Mucosa of descending colon (tissue), 3 donors: ENCODE measurements around the gene ABCD4. TPM values are rescaled to one million over a fixed set of nuclear protein-coding genes. Genes with fewer than 3 reads are reported as not detected.

ENCODE experiments used
- ATAC-seq: fragments of 200-7000 bp; cut with Tn5 transposase; one replicate; pipeline ENCODE4 v1.9.1; 2020; ENCODE audit warnings: mild to moderate bottlenecking, moderate library complexity
- DNase-seq, 3 donors: peaks; one replicate each; pipeline ENCODE4 v3.0.0-alpha.2; 2020
- H3K36me3 ChIP-seq: fragments of 200-600 bp; one replicate; pipeline ENCODE4 v1.8.0; 2021; ENCODE audit warnings: low read depth, mild to moderate bottlenecking
- H3K4me1 ChIP-seq: fragments of 200-600 bp; one replicate; pipeline ENCODE4 v1.8.0; 2021; ENCODE audit warnings: low read depth, mild to moderate bottlenecking
- H3K4me3 ChIP-seq: fragments of 200-600 bp; one replicate; pipeline ENCODE4 v1.8.0; 2021; ENCODE audit warnings: mild to moderate bottlenecking
- H3K9me3 ChIP-seq: fragments of 200-600 bp; one replicate; pipeline ENCODE4 v1.8.0; 2021; ENCODE audit warnings: mild to moderate bottlenecking
- intact Hi-C, 2 donors: fragments of 100-400 bp; cut with DNase I in 1 of 2; cut with micrococcal nuclease in 1 of 2; formaldehyde crosslinking; loops; one replicate each; pipeline versions ENCODE4 v1.11.0 to v1.11.1; 2022; cut with DNase I, micrococcal nuclease
- total RNA-seq, 3 donors: library from RNA; stranded (reverse); fragmentation: NEBNext Ultra II Directional in 2 of 3; extraction: Animal tissue kit (Norgen Biotek cat#: 25700) in 2 of 3; gene quantifications; one replicate each; pipeline versions ENCODE4 v1.2.1 to v1.2.4, GENCODE V29; 2021 to 2023
- TF ChIP-seq, protein P1 (sequence below): fragments of 200-600 bp; IDR thresholded peaks from one replicate; pipeline ENCODE4 v1.8.0; 2022; ENCODE audit warnings: antibody characterized with exemption, mild to moderate bottlenecking
- donor health status: DM: no; HTN: no; CAD: no; lungs with moderate emphysema.
- donor health status: DM: no; HTN: no; CAD: no.
- donor health status: DM: no; HTN: yes; CAD: no.

Gene ABCD4
- total RNA-seq, 3 donors from 2014 or later = 41.9 to 71.3 (median 53.8) TPM

DNA sequence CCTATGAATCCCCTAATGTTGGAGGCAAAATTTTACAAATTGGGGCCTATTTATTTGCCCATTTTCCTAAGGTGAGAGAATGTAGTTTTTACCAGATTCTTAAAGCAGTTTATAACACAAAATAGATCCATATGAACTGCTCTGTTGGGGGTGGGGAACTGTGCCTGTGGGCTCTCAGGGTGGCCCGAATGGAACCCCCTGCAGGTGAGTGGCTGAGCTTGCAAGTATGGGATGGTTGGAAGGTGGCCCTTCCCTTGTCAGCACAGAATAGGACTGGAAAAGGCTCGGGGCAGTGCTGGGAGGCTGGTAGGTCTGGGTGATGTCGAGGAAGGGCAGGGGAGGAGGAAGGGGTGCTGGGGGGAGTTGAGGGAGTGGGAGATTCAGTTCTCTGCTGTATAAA is 58.6 kb downstream of the ABCD4 start:
- no peak for ATAC-seq
- peaks cover 19% of the 10 kb centered on the region for H3K4me1 ChIP-seq
- no peak for DNase-seq
- no peaks in the 10 kb centered on the region for H3K9me3 ChIP-seq
- TF ChIP-seq, protein P1, sequence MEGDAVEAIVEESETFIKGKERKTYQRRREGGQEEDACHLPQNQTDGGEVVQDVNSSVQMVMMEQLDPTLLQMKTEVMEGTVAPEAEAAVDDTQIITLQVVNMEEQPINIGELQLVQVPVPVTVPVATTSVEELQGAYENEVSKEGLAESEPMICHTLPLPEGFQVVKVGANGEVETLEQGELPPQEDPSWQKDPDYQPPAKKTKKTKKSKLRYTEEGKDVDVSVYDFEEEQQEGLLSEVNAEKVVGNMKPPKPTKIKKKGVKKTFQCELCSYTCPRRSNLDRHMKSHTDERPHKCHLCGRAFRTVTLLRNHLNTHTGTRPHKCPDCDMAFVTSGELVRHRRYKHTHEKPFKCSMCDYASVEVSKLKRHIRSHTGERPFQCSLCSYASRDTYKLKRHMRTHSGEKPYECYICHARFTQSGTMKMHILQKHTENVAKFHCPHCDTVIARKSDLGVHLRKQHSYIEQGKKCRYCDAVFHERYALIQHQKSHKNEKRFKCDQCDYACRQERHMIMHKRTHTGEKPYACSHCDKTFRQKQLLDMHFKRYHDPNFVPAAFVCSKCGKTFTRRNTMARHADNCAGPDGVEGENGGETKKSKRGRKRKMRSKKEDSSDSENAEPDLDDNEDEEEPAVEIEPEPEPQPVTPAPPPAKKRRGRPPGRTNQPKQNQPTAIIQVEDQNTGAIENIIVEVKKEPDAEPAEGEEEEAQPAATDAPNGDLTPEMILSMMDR = no peak
- intact Hi-C loops = no loop called here
- H3K36me3 ChIP-seq = no peaks in the 10 kb centered on the region
- H3K4me3 ChIP-seq = no peak overlapping the region

DNA sequence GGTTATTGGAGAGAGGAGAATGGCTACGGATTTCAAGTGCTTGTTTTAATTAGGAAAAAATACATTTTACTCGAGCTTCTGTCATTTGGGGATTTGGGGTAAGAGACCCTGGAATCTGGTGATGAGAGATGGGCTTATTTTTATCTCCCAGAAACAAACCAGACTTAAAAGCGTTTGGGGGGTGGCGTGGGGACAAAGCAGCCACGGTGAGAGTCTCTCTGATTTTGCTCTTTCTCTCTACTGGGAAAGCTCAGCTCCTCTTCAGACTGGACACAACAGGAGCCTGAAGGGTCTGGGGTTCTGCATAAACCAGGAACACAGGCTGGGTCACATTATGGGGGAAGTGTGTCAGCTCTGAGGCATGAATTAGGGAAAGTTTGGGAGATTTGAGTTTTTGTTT is 59.7 kb downstream of the ABCD4 start:
- TF ChIP-seq, protein P1 = no peak
- no peak for ATAC-seq
- H3K9me3 ChIP-seq = no peaks in the 10 kb centered on the region
- DNase-seq = no peak
- H3K36me3 ChIP-seq = no peaks in the 10 kb centered on the region
- intact Hi-C loops = no loop called here
- H3K4me1 ChIP-seq = peaks cover 19% of the 10 kb centered on the region
- H3K4me3 ChIP-seq = no peak overlapping the region

DNA sequence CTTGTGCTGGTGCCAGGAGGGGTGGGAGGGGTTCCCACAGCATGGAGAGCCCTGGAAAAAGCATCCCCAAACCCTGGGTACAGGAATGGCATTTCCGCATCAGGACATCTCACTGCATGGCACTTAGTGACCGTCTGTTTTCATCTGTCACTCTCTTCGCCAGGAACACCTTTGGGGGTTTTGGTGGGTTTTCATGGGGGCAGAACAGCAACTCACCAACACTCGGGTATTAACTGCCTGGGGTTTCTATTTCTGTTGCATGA is 60.0 kb downstream of the ABCD4 start:
- Histone ChIP-seq H3K4me3 (no peak overlapping the region), H3K4me1 (peaks cover 19% of the 10 kb centered on the region), H3K9me3 (no peaks in the 10 kb centered on the region), H3K36me3 (no peaks in the 10 kb centered on the region)
- intact Hi-C loops = no loop called here
- TF ChIP-seq, protein P1 = no peak
- no peak for ATAC-seq
- DNase-seq = no peak

DNA sequence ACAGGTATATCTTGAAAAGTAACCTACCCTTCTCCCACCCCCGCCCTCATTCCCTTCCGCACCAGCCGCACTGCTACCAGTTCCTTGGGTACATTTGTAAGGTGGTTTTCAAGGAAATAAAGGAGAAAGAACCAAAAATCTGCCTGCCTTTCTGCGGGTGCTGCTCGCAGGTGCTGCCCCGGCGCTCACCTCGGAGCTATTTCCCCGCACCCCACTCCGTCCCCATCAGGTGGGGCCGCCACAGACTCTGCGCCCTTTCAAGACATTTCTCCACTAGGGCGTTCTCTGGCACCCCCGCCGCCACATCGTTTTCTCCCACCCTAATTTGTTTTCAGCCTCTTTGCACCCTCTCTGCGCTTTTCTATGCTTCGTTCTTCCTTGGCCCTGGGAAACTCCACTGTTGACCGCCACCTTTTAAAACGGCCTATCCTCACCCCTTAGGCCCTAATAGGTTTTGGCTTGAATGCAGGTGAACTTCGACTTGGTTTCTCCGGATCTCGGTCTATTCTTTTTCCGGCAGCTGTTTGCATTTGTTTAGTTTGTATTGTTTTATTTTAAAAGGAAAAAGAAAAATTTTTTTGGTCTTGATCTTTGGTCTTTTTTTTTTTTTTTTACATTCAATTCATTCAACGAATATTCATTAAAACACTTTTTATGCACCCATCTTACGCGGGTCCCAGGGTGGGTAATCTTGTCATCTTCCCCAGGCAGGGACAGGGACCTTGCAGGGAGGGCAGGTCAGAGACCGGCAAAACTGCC is 60.5 kb downstream of the ABCD4 start:
- peaks cover 19% of the 10 kb centered on the region for H3K4me1 ChIP-seq

DNA sequence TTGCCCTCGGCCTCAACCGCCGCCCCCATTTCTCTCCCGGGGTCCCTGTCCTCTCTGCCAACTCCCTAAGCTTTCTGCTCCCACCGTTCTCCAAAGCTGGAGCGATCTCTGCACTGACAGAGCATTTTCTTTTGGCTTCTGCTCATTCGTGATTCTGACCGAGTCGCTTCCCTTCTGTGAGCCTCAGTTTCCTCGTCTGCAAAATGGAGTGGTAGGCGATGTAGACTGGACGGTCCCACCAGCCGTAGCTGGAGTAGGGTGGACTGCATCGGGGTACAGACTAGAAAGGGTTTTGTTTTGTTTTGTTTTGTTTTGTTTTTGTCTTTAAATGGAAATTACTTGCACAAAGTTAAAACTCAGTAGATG is 61.1 kb downstream of the ABCD4 start:
- no peak for DNase-seq
- Histone ChIP-seq H3K9me3 (no peaks in the 10 kb centered on the region), H3K36me3 (no peaks in the 10 kb centered on the region), H3K4me3 (no peak overlapping the region), H3K4me1 (peaks cover 19% of the 10 kb centered on the region)
- ATAC-seq = no peak
- intact Hi-C loops = no loop called here
- TF ChIP-seq, protein P1 = no peak

More for the DNA sequence above, 60.5 kb downstream of the ABCD4 start:
- Histone ChIP-seq H3K36me3 (no peaks in the 10 kb centered on the region), H3K9me3 (no peaks in the 10 kb centered on the region), H3K4me3 (no peak overlapping the region)
- no peak for DNase-seq
- no peak for ATAC-seq
- intact Hi-C loops = no loop called here
- TF ChIP-seq, protein P1 = no peak
